ENCODE measurements around the gene CBX7.

- TF ChIP-seq, protein P1, sequence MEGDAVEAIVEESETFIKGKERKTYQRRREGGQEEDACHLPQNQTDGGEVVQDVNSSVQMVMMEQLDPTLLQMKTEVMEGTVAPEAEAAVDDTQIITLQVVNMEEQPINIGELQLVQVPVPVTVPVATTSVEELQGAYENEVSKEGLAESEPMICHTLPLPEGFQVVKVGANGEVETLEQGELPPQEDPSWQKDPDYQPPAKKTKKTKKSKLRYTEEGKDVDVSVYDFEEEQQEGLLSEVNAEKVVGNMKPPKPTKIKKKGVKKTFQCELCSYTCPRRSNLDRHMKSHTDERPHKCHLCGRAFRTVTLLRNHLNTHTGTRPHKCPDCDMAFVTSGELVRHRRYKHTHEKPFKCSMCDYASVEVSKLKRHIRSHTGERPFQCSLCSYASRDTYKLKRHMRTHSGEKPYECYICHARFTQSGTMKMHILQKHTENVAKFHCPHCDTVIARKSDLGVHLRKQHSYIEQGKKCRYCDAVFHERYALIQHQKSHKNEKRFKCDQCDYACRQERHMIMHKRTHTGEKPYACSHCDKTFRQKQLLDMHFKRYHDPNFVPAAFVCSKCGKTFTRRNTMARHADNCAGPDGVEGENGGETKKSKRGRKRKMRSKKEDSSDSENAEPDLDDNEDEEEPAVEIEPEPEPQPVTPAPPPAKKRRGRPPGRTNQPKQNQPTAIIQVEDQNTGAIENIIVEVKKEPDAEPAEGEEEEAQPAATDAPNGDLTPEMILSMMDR (IDR thresholded peaks at IDR 0.05; ENCODE audit: low read depth, low read length, missing input control) = no peak
- TF ChIP-seq RXRA (IDR thresholded peaks at IDR 0.05) (no peak), RAD21 (IDR thresholded peaks at IDR 0.05) (no peak), MAX (IDR thresholded peaks at IDR 0.05) (no peak), NR2F2 (IDR thresholded peaks at IDR 0.05) (no peak), GABPA (IDR thresholded peaks at IDR 0.05 in 1 of 2, conservative IDR thresholded peaks at IDR 0.05 in 1 of 2) (no peak), TAF1 (conservative IDR thresholded peaks at IDR 0.05) (no peak), ZBTB33 (IDR thresholded peaks at IDR 0.05) (no peak)
- TF ChIP-seq, protein P2, sequence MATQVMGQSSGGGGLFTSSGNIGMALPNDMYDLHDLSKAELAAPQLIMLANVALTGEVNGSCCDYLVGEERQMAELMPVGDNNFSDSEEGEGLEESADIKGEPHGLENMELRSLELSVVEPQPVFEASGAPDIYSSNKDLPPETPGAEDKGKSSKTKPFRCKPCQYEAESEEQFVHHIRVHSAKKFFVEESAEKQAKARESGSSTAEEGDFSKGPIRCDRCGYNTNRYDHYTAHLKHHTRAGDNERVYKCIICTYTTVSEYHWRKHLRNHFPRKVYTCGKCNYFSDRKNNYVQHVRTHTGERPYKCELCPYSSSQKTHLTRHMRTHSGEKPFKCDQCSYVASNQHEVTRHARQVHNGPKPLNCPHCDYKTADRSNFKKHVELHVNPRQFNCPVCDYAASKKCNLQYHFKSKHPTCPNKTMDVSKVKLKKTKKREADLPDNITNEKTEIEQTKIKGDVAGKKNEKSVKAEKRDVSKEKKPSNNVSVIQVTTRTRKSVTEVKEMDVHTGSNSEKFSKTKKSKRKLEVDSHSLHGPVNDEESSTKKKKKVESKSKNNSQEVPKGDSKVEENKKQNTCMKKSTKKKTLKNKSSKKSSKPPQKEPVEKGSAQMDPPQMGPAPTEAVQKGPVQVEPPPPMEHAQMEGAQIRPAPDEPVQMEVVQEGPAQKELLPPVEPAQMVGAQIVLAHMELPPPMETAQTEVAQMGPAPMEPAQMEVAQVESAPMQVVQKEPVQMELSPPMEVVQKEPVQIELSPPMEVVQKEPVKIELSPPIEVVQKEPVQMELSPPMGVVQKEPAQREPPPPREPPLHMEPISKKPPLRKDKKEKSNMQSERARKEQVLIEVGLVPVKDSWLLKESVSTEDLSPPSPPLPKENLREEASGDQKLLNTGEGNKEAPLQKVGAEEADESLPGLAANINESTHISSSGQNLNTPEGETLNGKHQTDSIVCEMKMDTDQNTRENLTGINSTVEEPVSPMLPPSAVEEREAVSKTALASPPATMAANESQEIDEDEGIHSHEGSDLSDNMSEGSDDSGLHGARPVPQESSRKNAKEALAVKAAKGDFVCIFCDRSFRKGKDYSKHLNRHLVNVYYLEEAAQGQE (IDR thresholded peaks at IDR 0.05) = no peak
Observed at GRCh38 chr22:39092111-39092862, 60.2 kb downstream of the CBX7 start.
